Stimulated activated CD8-positive, alpha-beta memory T cell treated with anti-CD3 and anti-CD28 coated beads, Interleukin-12 subunit alpha, Interleukin-12 subunit beta, amount 100 ng/mL, for 24 hours (primary cell): ENCODE measurements around the gene DKC1.

Source experiments
- DNase-seq: peaks from one replicate; pipeline ENCODE4 v3.0.0-alpha.2; 2020; ENCODE audit errors: extremely low read depth

Gene DKC1

DNA sequence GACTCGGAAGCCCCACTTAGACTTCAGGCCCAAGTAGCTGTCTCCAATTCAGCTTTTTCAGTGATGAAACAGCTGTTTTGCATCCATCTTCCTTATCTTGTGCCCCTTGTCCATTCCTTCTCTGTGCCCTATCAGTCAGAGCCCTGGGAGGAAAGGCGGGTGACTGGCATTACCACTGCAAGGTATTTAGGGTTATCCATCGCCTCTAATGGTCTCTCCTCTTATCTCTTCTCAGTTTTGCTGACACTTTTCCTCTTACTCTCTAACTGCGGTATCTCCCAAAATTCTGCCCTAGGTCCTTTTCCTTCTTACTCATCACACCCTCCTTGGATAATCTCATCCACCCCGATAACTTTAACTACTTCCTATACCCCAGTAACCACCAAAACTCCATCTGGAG is 25.5 kb upstream of the DKC1 start:
- DNase-seq = no peak

DNA sequence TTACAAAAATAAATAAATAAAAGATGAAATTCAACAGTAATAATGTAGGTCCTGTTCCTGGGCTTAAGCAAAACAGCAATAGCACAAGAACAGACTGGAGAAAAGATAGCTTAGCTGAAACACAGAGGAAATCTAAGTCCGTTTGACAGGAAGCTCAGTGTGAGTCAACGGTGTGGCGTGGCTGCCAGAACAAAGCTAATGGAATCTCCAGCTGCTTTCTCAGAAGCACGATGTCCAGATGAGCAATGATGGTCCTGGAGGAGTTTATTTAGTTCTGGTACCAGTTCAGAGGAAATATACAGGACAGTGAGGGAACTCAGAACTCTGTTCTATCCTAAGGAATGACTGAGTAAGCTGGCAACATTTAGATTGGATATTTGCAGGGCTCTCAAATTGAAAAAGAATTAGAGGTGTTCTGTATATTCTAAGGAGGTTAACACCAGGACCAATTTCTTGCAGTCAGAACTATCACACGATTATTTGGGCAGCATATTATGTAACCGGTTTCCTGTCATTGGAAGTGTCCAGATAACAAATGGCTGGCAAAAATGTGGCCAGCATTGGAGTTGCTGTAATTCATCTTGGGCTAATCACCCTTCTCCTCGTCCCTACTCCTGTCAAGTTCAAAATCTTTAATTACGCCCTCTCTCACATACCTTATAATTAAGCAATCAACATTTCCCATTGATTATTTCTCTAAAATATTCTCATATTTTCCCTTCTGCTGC is 24.5 kb upstream of the DKC1 start:
- DNase-seq = no peak

DNA sequence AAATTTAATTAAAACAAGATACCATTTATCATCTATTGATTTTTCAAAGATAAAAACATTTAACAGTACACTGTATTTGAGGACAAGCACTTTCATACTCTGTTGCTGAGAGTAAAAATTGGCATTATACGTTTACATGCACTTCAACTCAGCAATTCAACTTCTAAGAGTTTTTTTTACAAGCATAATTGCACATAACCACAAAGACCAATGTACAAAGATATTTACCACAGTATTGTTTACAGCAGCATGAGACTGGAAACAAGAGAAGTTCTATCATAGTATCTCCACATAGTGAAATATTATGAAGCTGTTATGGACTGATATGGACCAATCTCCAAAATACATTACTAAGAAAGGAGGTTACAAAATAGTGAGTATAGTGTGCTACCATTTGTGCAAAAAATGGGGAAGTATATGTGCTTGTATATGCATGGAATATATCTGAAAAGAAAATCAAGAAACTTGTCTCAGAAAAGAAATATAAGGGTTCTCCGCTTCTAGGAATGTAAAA is 22.7 kb upstream of the DKC1 start:
- no peak for DNase-seq

DNA sequence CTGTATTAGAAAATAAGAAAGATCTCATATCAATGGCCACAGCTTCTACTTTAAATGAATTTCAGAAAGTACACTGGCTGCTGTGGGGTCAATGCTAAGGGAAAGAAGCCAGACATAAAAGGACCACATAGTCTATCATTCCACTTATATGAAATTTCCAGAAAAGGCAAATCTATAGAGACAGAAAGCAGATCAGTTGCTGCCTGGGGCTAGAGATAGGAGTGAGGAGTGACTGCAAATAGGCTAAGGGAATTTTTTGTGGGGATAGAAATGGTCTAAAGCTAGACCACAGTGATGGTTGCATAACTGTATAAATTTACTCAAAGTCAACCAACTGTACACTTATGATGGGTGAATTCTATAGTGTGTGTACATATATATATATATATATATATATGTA is 20.1 kb upstream of the DKC1 start:
- DNase-seq = no peak

DNA sequence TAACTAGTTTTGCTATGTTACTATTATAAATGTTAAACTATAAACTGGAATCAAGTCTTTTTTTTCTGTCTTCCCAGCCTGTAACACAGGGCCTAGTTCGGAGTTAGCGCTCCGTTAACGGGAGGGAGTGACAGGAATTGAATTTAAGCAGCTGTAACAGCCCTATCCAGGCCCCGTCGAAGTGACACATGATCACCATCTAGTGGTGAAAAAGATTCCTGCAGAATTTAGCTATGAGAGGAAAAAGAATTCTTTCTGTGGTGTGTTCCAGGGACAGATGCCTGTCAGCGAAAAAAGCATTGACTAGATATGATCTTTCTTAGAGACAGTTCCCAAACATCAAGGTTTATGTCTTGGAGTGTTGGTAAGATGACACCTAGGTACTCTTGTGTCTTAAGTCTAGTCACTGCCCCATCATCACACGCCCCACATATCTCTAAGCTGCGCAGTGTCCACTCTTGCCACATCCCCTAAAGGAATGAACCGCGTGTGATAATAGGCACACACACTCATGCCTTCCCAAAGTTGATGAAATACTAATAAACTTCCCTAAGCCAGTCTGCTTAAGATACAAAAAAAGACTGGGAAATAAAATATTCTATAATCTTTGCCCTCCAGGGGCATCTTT is 13.8 kb upstream of the DKC1 start:
- DNase-seq = no peak

DNA sequence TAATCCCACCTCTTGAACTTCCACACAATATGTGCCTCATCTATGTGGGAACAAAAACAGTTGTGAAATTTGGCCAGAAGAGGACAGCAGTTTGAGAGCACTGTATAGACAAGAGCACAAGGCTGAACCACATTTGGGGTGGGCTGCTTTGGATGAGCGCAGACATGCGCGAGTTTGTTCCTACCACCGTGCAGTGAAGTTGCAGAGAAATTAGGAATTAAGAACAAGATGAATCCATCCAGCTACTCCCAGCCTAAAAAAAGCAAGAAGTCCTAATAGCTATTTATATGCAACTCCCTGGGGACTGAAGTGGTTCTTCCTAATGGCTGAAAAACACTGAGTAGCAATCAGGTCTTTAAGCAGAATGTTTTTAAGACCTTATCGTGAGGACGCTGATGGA is 12.8 kb upstream of the DKC1 start:
- no peak for DNase-seq

DNA sequence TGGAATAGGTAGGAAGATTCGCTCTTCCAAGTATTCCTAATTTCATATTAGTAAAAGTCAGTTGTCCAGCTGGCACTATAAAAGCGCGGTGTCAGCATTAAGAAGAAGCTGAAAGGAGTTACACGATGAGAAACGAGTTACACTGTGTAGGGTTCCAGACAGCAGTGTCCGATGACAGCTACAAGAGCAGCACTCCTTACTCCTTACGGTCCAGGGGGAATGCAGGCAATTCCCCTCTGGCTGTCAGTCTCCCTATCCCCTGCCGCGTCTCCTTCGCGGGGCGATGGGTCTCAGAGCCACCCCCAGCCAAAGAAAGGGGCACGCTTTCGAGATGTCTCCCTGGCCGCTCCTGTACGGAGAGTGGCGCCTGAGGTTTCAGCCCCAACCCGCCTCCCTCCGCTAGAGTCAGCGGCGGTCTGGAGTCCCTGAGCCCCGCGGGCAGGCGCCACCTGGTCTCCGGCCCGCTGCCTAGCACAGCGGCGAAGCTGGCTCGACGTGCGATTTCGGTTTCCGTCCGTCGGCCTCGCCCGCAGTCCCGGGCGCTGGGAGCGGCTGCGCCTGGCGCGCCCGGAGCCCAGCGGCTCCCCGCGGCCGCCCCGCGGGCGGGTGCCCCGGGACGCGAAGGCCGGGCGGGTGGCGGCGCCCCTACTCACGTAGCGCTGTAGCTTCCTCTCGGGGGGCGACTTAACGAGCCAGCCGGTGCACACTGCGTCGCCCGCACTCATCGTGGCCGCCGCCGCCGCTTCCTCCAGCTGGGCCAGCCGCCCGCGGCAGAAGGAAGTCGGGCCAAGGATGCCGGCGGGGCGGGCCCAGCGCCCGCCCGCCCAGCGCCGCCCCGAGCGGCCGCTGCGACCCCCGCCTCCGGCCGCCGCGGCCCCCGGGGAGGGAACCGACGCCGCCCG is 12.1 kb upstream of the DKC1 start, which contains the start of gene GAB3:
Gene GAB3, minus strand, starts transcription at position 777 of the 902 bp plus-strand sequence. Its CDS starts 52 bp downstream, at position 725.
- no peak for DNase-seq

DNA sequence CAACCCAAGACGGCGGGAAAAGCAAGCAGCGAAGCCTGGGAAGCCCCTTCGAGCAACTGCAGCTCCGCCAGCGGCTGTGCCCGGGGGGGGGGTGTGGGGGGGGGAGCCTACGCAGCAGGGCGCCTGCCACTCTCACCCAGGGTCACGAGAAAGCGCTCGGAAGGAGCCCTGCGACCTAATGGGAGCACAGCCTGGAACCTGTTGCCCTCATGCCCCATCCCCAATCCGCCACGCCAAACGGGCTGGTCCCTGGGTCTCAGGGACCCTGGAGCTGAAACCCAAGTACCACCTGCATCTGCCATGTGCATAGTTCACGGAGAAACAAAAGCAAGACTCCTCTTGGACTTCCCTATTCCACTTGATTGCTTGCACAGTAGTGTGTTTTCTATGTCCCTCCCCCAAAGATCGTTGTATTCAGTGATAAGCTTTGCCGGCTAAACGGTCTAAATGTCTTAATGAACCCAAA is 11.4 kb upstream of the DKC1 start:
- DNase-seq = no peak

DNA sequence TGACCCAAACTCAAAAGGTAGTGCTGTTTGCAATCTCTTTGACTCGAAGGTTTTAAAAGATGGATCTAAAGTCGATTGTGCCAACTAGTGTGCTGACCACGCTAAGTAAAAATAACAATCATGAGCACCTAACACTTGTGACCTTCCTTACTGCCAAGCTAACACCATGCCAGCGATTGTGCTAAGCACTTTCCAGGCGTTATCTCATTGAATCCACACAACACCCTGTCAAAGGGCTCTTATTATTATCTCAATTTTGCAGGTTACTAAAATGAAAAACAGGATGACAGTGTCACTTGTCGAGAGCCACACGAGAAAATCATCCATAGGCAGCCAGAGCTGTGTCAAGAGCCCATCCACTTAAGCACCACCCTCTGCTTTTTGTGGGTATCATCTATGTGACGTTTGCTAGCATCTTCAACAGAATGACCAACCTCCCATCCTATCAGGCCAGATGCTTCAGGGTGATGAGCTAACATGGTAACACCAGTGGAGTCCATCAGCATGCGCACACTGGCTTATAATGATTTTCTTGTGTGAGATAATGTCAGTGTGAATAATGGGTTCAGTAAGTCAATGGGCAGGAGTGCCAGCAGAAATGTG is 10.9 kb upstream of the DKC1 start:
- DNase-seq = no peak

DNA sequence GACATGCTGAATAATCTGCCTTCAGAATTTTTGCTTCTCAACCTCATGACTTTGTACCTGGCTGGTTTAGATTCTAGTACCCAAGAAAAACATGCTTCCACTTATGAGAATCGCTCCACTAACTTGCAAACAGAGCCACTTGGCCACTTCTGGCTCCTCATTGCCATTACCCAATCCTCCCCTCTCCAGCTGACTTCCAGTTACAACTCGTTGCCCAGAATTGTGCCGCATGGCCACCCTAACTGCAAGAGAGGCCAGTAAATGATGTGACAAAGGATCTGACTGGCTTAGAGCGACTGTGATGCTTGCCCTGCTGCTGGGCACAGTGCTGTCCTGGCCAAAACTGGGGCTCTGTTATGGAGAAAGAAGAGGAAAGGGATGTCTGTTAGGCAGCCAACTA is 4.0 kb upstream of the DKC1 start:
- DNase-seq = no peak

DNA sequence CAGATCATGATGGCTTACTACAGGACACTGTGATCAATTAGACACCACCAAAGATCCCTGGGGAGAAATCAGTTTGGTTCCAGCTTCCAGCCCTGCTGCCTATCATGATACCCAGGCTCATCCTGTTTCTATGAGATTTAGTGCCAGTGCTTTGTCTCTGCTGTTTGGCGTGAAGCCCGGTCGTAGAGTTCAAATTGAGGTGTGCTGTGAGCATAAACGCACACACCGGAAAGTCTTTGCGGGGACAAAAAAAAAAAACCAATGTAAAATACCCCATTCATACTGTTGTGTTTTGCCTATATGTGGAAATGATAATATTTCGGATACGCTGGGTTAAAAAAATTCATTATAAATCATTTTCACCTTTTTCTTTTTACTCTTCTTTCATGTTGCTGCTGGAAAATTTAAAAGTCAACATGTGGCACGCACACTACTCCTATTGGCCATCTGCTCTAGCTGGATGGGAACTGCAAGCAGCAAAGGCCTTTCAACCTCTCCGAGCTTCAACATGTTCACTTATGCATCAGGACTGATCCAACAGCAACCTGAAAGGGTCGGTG is 607 bp upstream of the DKC1 start:
- no peak for DNase-seq

DNA sequence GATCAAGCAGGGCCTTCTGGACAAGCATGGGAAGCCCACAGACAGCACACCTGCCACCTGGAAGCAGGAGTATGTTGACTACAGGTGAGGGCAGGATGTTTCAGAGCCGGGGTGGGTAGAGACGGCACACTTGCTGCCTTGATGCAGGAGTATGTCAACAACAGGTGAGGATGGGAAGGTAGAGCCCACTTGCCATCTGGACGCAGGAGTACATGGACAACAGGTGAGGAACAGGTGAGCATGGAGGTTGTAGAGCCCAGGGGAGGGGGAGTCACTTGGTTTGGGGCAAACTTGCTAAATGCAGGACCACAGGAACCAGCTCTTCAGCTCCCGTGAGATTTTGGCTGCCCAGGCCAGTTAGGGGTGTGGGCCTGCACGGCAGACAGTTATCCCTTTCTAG is 12.0 kb downstream of the DKC1 start:
- DNase-seq = no peak

DNA sequence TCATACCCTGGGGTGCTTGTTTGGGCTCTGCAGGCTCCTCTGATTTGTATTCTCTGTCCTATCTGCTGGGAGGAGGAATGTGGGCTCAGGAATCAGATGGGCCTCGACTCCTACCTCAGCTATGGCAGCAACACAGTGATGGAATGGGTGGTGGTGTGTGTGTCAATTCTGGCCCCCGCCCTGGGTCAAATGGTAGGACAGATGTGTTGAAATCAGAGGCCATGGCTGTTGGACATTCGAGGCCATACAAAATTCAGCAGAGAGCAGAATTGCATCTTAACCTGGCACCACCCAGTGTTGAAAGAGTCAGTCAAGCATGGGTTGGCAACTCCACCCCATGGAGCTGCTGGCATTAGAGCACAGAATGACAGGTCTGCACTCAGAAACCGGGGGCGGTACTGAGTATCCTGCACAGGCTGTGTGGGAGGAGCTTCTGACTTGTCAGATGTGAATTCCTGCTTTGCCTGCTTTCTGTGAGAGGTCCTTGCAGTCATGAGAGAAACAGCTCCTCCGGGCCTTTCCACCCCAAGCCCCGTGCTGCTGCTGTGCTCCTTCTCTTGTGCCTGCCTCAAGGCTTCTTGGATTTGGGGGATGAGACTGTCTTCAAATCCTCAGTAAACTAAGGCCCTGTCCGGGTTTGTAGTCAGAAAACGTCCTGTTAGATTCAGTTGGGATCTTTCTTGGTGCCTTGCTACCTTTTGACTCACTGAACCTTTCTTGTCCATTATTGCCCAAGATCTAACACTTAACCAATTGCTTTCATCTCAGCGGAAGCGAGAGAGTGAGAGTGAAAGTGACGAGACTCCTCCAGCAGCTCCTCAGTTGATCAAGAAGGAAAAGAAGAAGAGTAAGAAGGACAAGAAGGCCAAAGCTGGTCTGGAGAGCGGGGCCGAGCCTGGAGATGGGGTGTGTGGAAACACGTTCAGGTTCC is 13.0 kb downstream of the DKC1 start:
- DNase-seq = no peak

DNA sequence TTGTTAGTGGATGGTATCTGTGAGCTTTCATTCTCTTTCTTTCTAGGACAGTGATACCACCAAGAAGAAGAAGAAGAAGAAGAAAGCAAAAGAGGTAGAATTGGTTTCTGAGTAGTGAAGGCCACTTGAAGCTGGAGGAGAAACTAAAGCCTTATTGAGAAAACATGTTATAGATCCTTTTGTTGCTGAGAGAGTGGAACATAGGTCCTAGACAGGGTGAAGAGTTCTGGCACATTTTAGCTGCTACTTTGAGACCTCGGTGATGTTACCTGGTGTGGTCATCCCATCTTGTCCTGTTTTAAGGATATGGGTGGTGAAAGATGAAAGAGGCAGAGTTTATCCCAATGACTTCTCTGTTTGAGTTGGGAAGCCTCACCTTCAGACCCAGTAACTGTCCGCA is 14.1 kb downstream of the DKC1 start:
- no peak for DNase-seq

DNA sequence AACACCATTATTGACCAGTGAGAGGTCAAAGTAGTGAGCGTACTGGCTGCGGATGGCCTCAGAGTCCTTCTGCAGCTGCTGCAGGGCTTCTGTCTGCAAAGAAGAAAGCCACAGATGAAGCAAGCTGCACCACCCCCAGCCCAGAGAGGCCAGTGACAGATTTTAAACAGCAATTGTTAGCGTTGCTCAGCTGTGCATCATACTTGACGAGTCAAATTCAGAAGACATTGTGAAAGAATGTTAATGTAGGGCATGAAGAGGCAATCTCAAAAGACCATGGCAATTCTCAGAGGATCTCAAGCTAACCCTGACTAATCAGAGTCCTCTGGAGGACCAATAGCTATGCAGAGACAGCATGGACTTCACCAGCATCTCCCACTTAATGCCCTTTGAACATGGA is 16.6 kb downstream of the DKC1 start:
- DNase-seq = no peak

DNA sequence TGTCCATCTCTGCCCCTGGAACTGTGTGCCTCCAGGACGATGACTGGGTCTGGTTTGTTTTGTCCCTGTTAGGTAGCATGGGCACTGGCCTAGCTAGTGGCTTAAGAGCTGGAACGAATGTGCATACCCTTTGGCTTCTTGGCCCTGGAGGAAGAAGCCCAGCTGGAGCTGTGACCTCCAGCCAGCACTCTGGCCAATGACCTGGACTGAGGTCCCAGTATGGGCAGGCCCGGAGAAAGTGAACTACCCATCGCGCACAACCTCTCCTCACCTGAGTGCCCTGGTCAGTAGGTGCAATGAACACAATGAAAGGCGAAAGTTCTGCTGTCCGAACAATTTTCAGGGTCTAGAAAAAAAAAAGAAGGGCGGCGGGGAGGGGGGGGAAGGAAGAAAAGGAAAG is 18.3 kb downstream of the DKC1 start:
- no peak for DNase-seq

DNA sequence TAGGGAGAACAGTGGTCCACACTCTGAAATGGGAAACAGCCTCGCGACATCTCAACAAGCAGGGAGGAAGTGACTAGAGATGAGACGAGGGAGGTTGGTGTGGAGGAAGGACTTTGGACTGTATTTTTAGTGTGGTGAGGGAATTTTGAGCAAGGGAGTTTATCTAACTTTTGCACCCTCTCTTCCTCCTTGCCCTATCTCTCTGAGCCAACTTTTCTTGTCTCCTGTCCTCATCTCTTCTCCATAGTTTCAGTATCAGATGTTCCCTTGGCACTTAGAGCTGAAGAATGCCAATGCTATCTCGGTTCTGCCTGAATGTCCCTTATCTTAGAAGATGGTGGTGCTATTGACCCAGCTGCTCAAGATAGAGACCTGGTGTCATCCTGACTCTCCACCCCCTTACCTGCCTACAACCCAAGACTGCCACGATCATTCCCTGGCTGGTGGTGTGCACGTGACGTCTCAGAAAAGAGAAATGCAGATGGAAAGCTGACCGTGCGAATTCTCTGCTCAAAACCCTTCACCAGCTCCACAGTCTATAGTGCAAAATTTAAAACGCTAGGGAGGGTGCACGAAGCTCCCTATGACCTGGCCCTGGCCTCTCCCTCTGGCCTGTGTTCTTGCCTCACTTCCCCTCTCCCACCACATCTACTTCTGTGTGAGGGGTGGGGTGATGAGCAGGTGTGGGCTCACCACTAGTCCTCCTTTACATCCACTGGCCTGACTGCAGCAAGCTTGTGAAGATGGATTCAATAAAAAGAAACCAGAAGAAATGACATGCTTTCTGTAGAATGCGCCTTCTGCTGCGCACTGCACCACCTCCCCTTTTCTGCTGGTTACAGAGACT is 21.7 kb downstream of the DKC1 start:
- DNase-seq = no peak

DNA sequence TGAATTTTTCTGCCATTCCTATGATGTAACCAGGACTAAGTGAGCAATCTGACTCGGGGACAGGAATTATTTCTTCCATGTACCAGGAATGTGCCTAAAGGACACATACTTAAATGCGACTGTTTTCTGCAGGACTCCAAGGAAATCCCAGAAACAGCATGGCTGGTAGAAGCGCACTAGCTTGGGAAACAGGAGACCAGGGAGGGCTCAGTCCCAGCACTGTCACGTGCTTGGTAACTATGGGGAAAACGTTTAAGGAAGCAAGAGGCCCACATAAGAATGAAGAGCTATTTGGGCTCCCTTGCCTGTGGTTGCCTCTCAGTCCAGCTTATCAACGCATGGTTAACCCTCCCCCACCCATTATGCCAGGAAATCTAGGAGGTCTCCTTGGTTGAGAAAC is 23.1 kb downstream of the DKC1 start:
- no peak for DNase-seq

DNA sequence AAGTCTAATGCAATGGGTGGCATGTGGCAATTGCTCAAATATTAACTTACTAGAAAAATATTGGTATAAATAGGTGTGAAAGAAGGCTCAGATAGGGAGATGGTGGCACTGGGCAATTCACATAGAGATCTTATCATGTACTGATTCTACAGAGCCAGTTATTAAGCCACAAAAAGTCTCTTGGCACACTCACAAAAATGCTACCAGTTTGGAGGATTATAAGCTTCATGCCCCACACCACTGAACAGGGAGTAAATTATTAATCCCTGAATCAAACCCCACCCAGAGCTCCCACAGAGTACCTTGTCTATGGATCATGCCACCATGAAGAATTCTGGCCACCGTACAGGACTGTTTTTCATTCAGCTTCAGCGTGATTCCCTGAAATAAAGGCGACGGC is 28.8 kb downstream of the DKC1 start:
- DNase-seq = no peak

DNA sequence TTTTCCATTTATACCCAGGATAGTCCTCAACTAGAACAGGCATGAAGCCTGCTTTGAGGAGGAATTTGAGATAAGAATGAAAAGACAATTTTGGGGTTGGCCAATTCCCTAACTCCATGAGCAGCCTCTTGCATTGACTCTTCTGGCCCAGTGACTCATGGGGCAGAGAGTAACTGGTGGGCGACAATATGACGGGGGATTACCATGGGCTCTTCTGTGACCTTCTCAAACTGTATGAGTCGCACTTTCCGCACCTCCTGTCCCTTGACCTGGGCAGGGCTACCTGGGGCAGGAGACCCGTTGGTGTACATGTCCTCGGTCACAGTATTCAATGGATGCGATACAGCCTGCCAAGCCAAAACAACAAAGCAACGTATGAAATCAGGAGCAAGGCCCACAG is 29.3 kb downstream of the DKC1 start:
- no peak for DNase-seq
